A549 (cell line): ENCODE data around the gene HSPB1.

ENCODE experiments used
- CTCF ChIP-seq: fragments of >200 bp; sonication (Bioruptor Twin); formaldehyde crosslinking; IDR thresholded peaks from 3 replicates; pipeline ENCODE4 v1.5.1; 2016
- EHMT2 ChIP-seq: fragments of 200-600 bp; sonication (generic); IDR thresholded peaks from 2 replicates; pipeline ENCODE4 v1.6.1; 2016; ENCODE audit warnings: antibody characterized with exemption, low read depth, mild to moderate bottlenecking, moderate library complexity
- FOSB ChIP-seq: fragments of 250-450 bp; sonication (Bioruptor Pico); IDR thresholded peaks from 2 replicates; pipeline ENCODE4 v1.5.0; 2020; ENCODE audit warnings: mild to moderate bottlenecking, moderate library complexity
- HMGXB4 ChIP-seq: fragments of 250-450 bp; sonication (Bioruptor Pico); IDR thresholded peaks from 2 replicates; pipeline ENCODE4 v1.5.0; 2021; ENCODE audit warnings: mild to moderate bottlenecking, moderate library complexity, borderline replicate concordance
- KDM5A ChIP-seq: fragments of 200-600 bp; sonication (generic); IDR thresholded peaks from 2 replicates; pipeline ENCODE4 v1.6.1; 2016; ENCODE audit warnings: antibody characterized with exemption, mild to moderate bottlenecking
- MYC ChIP-seq: IDR thresholded peaks from 2 replicates; pipeline ENCODE4 v1.6.1; 2012; ENCODE audit warnings: mild to moderate bottlenecking, inconsistent platforms, low read length, improper control_type of control experiment, borderline replicate concordance
- PBX3 ChIP-seq: IDR thresholded peaks from 2 replicates; pipeline ENCODE4 v1.6.1; 2012
- POLR2A ChIP-seq: IDR thresholded peaks from 2 replicates; pipeline ENCODE4 v1.6.1; 2012; ENCODE audit warnings: mild to moderate bottlenecking, low read length
- RAD21 ChIP-seq, 2 experiments: fragments of >200 bp in 1 of 2; sonication (Bioruptor Twin) in 1 of 2; formaldehyde crosslinking in 1 of 2; IDR thresholded peaks in 1 of 2; conservative IDR thresholded peaks in 1 of 2; 2 replicates in 1 of 2; 3 replicates in 1 of 2; pipeline ENCODE4 v1.6.1; 2012 to 2018; ENCODE audit warnings: inconsistent platforms in 1 of 2
- RCOR1 ChIP-seq: fragments of 150-350 bp; IDR thresholded peaks from 2 replicates; pipeline ENCODE4 v1.6.1; 2014; ENCODE audit warnings: antibody characterized with exemption, low read length, low read depth
- RFX5 ChIP-seq: fragments of 450-650 bp; IDR thresholded peaks from 2 replicates; pipeline ENCODE4 v1.7.1; 2014; ENCODE audit warnings: antibody characterized with exemption, mild to moderate bottlenecking, moderate library complexity
- SMC3 ChIP-seq: fragments of >200 bp; sonication (Bioruptor Twin); formaldehyde crosslinking; IDR thresholded peaks from 3 replicates; pipeline ENCODE4 v1.6.1; 2018; ENCODE audit warnings: inconsistent platforms
- ZSCAN20 ChIP-seq: fragments of 250-450 bp; sonication (Bioruptor Pico); IDR thresholded peaks from 2 replicates; pipeline ENCODE4 v1.8.0; 2022; ENCODE audit warnings: mild to moderate bottlenecking, moderate library complexity

- TF ChIP-seq KDM5A (no peak), RCOR1 (no peak), RFX5 (no peak), SMC3 (no peak), CTCF (no peak), MYC (no peak), FOSB (CRISPR knock-in tag) (no peak), POLR2A (peak; percentile 27), EHMT2 (no peak), HMGXB4 (CRISPR knock-in tag) (no peak), PBX3 (no peak), ZSCAN20 (no peak), RAD21 (conservative IDR thresholded peaks at IDR 0.05 in 1 of 2, IDR thresholded peaks at IDR 0.05 in 1 of 2) (no peak)
Observed at GRCh38 chr7:76304888-76305375, 2.5 kb downstream of the HSPB1 start.
